OCI-LY1 (cell line): Measurements from ENCODE around the gene TOMM40.

Experiments used
- H2AFZ ChIP-seq: fragments of 200-600 bp; sonication (generic), shearing (Covaris generic); 2 replicates; pipeline ENCODE4 v1.6.0; 2014; ENCODE audit warnings: antibody characterized with exemption, mild to moderate bottlenecking, low read length
- H3F3A ChIP-seq: fragments of 200-600 bp; sonication (generic), shearing (Covaris generic); 2 replicates; pipeline ENCODE4 v1.6.0; 2014; ENCODE audit warnings: mild to moderate bottlenecking, antibody characterized with exemption, low read length, moderate library complexity; ENCODE audit not compliant: insufficient read depth
- H3K27ac ChIP-seq: fragments of 200-600 bp; sonication (generic); 2 replicates; pipeline ENCODE4 v1.5.1; 2014; ENCODE audit warnings: low read length, mixed run types, mild to moderate bottlenecking, low read depth; ENCODE audit not compliant: poor library complexity, severe bottlenecking
- H3K27me3 ChIP-seq: fragments of 200-600 bp; sonication (generic); 2 replicates; pipeline ENCODE4 v1.6.0; 2014; ENCODE audit warnings: antibody characterized with exemption, mild to moderate bottlenecking, low read length, moderate library complexity; ENCODE audit not compliant: insufficient read depth
- H3K36me3 ChIP-seq: fragments of 200-600 bp; sonication (generic); 2 replicates; pipeline ENCODE4 v1.6.1; 2014; ENCODE audit warnings: mild to moderate bottlenecking, antibody characterized with exemption, low read length, moderate library complexity, mixed read lengths; ENCODE audit not compliant: insufficient read depth
- H3K4me1 ChIP-seq: fragments of 200-600 bp; sonication (generic); 2 replicates; pipeline ENCODE4 v1.5.1; 2014; ENCODE audit warnings: mild to moderate bottlenecking, low read length, moderate library complexity; ENCODE audit not compliant: insufficient read depth, severe bottlenecking
- H3K4me2 ChIP-seq: fragments of 200-600 bp; sonication (generic), shearing (Covaris generic); 2 replicates; pipeline ENCODE4 v1.6.1; 2014; ENCODE audit warnings: low read length
- H3K4me3 ChIP-seq: fragments of 200-600 bp; sonication (generic); 2 replicates; pipeline ENCODE4 v1.5.1; 2014; ENCODE audit warnings: low read length, low read depth, mild to moderate bottlenecking, mixed read lengths; ENCODE audit not compliant: poor library complexity, severe bottlenecking
- H3K79me2 ChIP-seq: fragments of 200-600 bp; shearing (Covaris generic); 2 replicates; pipeline ENCODE4 v1.6.1; 2016; ENCODE audit warnings: mixed run types, low read length, mixed read lengths; ENCODE audit not compliant: insufficient read depth
- H3K9ac ChIP-seq: fragments of 200-600 bp; sonication (generic), shearing (Covaris generic); 2 replicates; pipeline ENCODE4 v1.6.1; 2014; ENCODE audit warnings: mild to moderate bottlenecking, low read length, mixed read lengths
- H3K9me2 ChIP-seq: fragments of 200-600 bp; sonication (generic), shearing (Covaris generic); 2 replicates; pipeline ENCODE4 v1.6.1; 2014; ENCODE audit warnings: low read depth, mild to moderate bottlenecking, low read length, mixed read lengths
- H3K9me3 ChIP-seq: fragments of 200-600 bp; shearing (Covaris generic); 2 replicates; pipeline ENCODE4 v1.6.1; 2014; ENCODE audit warnings: low read length, mixed read lengths
- H4K20me1 ChIP-seq: fragments of 200-600 bp; sonication (generic), shearing (Covaris generic); 2 replicates; pipeline ENCODE4 v1.6.0; 2016; ENCODE audit warnings: mild to moderate bottlenecking, low read length; ENCODE audit not compliant: insufficient read depth
- CTCF ChIP-seq: fragments of 200-600 bp; sonication (generic), shearing (Covaris generic); IDR thresholded peaks from 2 replicates; pipeline ENCODE4 v1.5.1; 2017; ENCODE audit warnings: mild to moderate bottlenecking, antibody characterized with exemption, low read length, moderate library complexity, mixed read lengths
- EZH2 ChIP-seq: fragments of 200-600 bp; sonication (generic), shearing (Covaris generic); IDR thresholded peaks from 2 replicates; pipeline ENCODE4 v1.8.0; 2017; ENCODE audit warnings: borderline replicate concordance, mixed run types, mild to moderate bottlenecking, antibody characterized with exemption, low read length, moderate library complexity, mixed read lengths

Gene TOMM40

GRCh38 chr19:44863990-44864389, 27.1 kb upstream of the TOMM40 start:
- Histone ChIP-seq H3K79me2 (no peaks in the 10 kb centered on the region), H3K4me1 (no peaks in the 10 kb centered on the region), H3K4me2 (no peak overlapping the region), H3K9me2 (no peaks in the 10 kb centered on the region), H3K36me3 (no peaks in the 10 kb centered on the region), H3K9ac (no peak overlapping the region), H3K9me3 (no peaks in the 10 kb centered on the region), H2AFZ (no peak overlapping the region), H3K27ac (no peak overlapping the region), H3F3A (no peaks in the 10 kb centered on the region), H4K20me1 (no peaks in the 10 kb centered on the region), H3K27me3 (no peaks in the 10 kb centered on the region), H3K4me3 (no peak overlapping the region)
- no peak for TF ChIP-seq CTCF
- TF ChIP-seq EZH2 = no peak

- Histone ChIP-seq H3K27me3 (no peaks in the 10 kb centered on the region), H3K27ac (no peak overlapping the region), H3K9ac (no peak overlapping the region), H3F3A (no peaks in the 10 kb centered on the region), H4K20me1 (no peaks in the 10 kb centered on the region), H2AFZ (no peak overlapping the region), H3K36me3 (no peaks in the 10 kb centered on the region), H3K9me2 (no peaks in the 10 kb centered on the region), H3K4me2 (no peak overlapping the region), H3K4me3 (no peak overlapping the region), H3K79me2 (no peaks in the 10 kb centered on the region), H3K4me1 (no peaks in the 10 kb centered on the region), H3K9me3 (no peaks in the 10 kb centered on the region)
- no peak for TF ChIP-seq CTCF
- no peak for TF ChIP-seq EZH2
These were observed 25.8 kb upstream of the TOMM40 start for GRCh38 chr19:44865196-44865767.

- H3K9me2 ChIP-seq = no peaks in the 10 kb centered on the region
- H4K20me1 ChIP-seq = no peaks in the 10 kb centered on the region
- TF ChIP-seq EZH2 = no peak
- no peak for TF ChIP-seq CTCF
- H3K9me3 ChIP-seq = no peaks in the 10 kb centered on the region
- H3K27ac ChIP-seq = no peak overlapping the region
- no peak overlapping the region for H3K9ac ChIP-seq
- H3K79me2 ChIP-seq = no peaks in the 10 kb centered on the region
- no peak overlapping the region for H2AFZ ChIP-seq
- no peaks in the 10 kb centered on the region for H3K27me3 ChIP-seq
- no peaks in the 10 kb centered on the region for H3K4me1 ChIP-seq
- no peaks in the 10 kb centered on the region for H3K36me3 ChIP-seq
- no peak overlapping the region for H3K4me2 ChIP-seq
- no peak overlapping the region for H3K4me3 ChIP-seq
- no peaks in the 10 kb centered on the region for H3F3A ChIP-seq
These were observed 24.4 kb upstream of the TOMM40 start for GRCh38 chr19:44866664-44867063.
